ENCODE results near the gene CHADL.

GRCh38 chr22:41263704-41264103 is 23.0 kb upstream of the CHADL start:
- TF ChIP-seq CTCF (IDR thresholded peaks at IDR 0.05) (no peak), POLR2A (IDR thresholded peaks at IDR 0.05) (no peak)
